Measurements from ENCODE around the gene PTCH2.
A peak's percentile ranks its signal among the peaks of the same experiment; 100 is the strongest.
"Not testable (repeated sequence)": the region's sequence is repeated elsewhere in the genome, so short reads cannot be mapped to it uniquely, and the experiment has no call there.

Gene PTCH2

DNA sequence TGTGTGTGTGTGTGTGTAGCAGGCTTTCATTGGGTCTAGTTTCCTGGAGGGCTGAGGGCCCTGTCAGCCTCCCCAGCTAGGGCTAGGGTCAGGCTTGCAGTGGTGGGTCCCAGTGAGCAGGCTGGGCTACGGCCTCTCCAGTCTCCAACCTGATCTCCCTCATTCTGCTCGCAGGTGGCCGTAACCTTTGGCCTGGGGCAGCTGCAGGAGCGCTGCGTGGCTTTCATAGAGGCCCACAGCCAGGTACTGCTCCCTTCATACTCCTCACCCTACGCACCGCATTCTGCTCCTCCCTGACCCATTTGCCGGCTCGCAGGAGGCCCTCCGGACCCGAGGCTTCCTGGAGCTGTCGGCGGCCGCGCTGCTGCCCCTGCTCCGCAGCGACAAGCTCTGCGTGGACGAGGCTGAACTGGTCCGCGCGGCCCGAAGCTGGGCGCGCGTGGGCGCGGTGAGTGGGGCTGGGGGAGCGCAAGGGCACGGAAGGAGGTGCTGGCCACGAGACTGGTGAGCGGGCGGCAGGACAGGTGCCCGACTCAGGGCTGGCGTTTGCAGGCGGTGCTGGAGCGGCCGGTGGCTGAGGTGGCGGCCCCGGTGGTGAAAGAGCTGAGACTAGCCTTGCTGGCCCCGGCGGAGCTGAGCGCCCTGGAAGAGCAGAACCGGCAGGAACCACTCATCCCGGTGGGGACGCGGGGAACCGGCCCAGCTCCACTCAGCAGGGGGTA is 30.1 kb downstream of the PTCH2 start:
- FAIRE-seq (no peak), DNase-seq (ENCODE audit: insufficient read length) (no peak)
- no peak for TF ChIP-seq TAF1 (IDR thresholded peaks at IDR 0.05; ENCODE audit: borderline replicate concordance, low read depth, low read length)
- no peak for TF ChIP-seq POLR2AphosphoS5 (IDR thresholded peaks at IDR 0.05; ENCODE audit: low read depth, low read length)
- TF ChIP-seq POLR2A (IDR thresholded peaks at IDR 0.05; ENCODE audit: low read depth, low read length): no peak

DNA sequence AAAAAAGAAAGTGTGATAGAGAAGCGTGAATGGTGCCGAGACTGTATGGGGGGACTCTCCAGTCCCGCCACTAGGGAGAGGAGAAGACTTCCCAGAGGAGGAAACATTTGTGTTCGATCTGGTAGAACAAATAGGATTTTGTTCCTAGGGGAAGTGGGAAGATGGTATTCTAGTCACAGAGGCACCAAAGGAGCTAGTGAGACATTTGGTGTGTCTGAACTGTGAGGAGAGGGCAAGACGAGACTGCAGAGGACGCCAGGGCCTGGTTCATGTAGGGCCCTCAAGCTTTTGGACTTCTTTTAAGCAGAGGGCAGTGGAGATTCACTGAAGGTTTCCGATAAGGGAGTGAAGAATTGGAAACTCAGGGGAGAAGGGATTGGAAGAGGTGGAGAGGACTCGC is 31.8 kb downstream of the PTCH2 start:
- DNase-seq (ENCODE audit: insufficient read length) (no peak), FAIRE-seq (no peak)
- no peak for TF ChIP-seq POLR2A (IDR thresholded peaks at IDR 0.05; ENCODE audit: low read depth, low read length)
- TF ChIP-seq POLR2AphosphoS5 (IDR thresholded peaks at IDR 0.05; ENCODE audit: low read depth, low read length): no peak
- TF ChIP-seq TAF1 (IDR thresholded peaks at IDR 0.05; ENCODE audit: borderline replicate concordance, low read depth, low read length): no peak

DNA sequence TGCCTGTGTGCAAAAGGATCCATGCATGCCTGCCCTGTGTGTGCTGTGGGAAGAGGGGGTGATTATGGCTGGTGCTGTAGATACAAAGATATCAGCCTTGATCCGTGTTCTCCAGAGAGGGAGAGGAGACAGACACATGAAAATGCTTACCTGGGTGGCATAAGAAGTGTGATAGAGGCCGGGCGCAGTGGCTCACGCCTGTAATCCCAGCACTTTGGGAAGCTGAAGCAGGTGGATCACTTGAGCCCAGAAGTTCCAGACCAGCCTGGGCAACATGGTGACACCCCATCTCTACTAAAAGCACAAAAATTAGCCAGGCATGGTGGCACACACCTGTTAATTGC is 32.3 kb downstream of the PTCH2 start:
- not testable (repeated sequence) for FAIRE-seq

DNA sequence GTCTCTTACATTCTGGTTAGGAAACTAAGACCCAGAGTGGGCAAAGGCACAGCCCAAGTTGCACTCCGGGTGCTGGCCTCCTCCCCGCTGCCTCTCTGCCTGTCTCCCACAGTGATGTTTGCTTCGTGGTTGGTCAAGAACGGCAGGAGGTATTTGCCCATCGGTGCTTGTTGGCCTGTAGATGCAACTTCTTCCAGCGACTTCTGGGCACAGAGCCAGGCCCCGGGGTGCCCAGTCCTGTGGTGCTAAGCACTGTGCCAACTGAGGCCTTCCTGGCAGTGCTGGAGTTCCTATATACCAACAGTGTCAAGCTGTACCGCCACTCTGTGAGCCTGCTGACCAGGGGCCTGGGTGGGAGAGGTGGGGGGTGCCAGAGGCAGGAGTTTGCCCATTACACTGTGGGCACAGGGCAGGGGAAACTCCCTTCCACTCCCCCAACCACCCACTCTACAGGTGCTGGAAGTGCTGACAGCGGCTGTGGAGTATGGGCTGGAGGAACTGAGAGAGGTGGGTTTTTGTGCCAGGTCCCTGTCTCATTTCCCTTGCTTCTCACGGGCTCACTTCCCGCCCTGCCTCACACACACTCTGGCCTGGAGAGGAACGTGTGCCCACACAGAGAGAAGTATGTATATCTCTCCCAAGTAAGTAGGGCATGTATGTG is 32.8 kb downstream of the PTCH2 start:
- FAIRE-seq (no peak), DNase-seq (ENCODE audit: insufficient read length) (no peak)
- no peak for TF ChIP-seq TAF1 (IDR thresholded peaks at IDR 0.05; ENCODE audit: borderline replicate concordance, low read depth, low read length)
- TF ChIP-seq POLR2AphosphoS5 (IDR thresholded peaks at IDR 0.05; ENCODE audit: low read depth, low read length): no peak
- TF ChIP-seq POLR2A (IDR thresholded peaks at IDR 0.05; ENCODE audit: low read depth, low read length): no peak

More for the DNA sequence above, 32.3 kb downstream of the PTCH2 start:
- not testable (repeated sequence) for DNase-seq (ENCODE audit: insufficient read length)

DNA sequence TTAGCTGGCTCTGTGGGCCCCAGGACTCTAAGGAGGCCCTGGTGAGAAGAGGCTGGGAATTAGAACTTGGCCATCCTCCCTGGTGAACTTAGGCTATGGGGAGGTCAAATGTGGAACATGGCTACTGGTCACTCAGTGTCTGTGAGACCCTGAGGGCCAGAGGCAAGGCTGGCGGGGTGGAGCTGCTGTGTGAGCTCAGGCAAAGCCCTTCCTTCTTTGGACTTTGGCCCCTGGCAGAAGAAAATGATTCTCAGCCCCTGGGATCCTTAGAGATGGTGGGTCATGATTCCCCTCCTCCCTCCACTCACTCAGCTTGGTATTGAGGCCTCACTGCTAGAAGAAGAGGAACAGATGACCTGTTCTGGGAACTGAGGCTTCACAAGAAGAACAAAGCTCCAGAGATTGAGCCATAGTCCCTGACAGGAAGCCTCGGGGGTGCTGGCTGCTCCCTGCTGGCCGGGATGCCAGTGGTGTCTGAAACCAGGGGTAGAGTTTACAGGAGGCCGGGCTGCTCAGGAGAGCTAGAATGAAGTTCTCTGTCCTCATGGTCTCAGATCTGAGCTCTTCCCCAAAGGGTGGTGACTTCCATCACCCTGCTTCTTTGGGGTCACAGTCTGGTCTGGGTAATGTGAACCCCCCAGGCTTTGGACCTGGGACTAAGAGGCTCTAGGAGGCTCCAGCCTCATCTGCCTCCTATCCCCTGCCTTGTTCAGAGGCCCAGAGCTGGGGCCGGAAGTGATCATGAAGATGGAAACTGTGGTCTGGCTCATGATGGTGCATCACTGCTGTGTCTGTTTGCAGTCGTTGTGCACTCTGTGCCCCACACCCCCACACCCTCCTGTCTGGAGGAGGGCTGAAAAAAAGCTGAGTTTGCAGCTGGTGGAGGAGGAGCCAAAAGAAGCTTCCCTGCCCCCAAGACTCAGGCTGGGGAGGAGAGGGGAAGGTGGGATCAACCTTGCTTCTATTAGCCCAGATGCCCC is 33.8 kb downstream of the PTCH2 start:
- FAIRE-seq (peak; percentile 98), DNase-seq (ENCODE audit: insufficient read length) (peak; percentile 68)
- peak; percentile 80 for TF ChIP-seq POLR2AphosphoS5 (IDR thresholded peaks at IDR 0.05; ENCODE audit: low read depth, low read length)
- peak; percentile 72; the same call in 1 of the 2 replicates for TF ChIP-seq TAF1 (IDR thresholded peaks at IDR 0.05; ENCODE audit: borderline replicate concordance, low read depth, low read length)
- peak; percentile 67 for TF ChIP-seq POLR2A (IDR thresholded peaks at IDR 0.05; ENCODE audit: low read depth, low read length)

DNA sequence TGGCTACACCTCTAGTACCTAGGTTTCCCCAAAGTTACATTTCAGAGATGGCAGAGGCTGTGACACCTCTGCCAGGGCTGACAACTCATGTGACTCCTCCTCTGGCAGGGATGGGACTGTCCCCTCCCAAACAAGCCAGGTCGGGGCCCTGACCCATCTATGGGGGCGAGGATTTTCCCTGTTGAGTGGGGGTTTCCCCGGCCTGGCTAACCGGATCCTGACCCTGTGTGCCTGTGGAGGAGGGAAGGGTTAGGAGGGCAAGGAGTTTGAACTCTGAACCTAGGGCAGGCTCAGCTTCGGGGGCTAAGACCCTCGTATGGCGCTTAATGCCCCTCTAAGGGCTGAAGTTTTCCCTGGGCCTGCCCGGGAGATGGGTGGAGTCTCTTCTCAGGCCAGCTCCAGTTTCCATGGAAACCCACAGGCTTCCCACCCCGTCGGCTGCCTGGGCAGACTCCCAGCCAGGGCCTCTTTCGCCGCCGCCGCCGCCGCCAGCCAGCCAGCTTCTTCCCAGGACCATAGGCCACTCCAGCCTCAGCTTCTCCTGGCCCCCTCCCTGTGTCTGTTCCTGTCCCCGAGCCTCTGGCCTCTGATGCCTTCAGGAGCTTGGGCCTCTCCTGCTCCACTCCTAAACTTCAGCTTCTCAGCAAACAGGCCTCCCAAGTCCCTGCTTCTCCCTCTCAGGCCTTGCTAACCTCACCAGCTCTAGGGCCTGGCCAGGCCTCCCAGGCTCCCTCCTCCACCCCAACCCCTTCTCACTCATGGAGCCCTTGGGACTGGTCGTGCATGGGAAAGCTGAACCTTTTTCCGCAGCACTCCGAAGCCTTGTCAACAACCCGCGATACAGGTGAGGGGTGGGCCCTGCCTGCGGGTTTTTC is 34.8 kb downstream of the PTCH2 start, which contains the start of gene BTBD19:
BTBD19 (plus strand) TSS at position 461 of the 875 bp plus-strand sequence; CDS start at position 759, 298 bp downstream.
- TF ChIP-seq POLR2A (IDR thresholded peaks at IDR 0.05; ENCODE audit: low read depth, low read length): no peak; the same call in 1 of the 2 replicates
- TF ChIP-seq POLR2AphosphoS5 (IDR thresholded peaks at IDR 0.05; ENCODE audit: low read depth, low read length): no peak
- no peak for TF ChIP-seq TAF1 (IDR thresholded peaks at IDR 0.05; ENCODE audit: borderline replicate concordance, low read depth, low read length)
- peak; percentile 97 for FAIRE-seq
- DNase-seq (ENCODE audit: insufficient read length): no peak

DNA sequence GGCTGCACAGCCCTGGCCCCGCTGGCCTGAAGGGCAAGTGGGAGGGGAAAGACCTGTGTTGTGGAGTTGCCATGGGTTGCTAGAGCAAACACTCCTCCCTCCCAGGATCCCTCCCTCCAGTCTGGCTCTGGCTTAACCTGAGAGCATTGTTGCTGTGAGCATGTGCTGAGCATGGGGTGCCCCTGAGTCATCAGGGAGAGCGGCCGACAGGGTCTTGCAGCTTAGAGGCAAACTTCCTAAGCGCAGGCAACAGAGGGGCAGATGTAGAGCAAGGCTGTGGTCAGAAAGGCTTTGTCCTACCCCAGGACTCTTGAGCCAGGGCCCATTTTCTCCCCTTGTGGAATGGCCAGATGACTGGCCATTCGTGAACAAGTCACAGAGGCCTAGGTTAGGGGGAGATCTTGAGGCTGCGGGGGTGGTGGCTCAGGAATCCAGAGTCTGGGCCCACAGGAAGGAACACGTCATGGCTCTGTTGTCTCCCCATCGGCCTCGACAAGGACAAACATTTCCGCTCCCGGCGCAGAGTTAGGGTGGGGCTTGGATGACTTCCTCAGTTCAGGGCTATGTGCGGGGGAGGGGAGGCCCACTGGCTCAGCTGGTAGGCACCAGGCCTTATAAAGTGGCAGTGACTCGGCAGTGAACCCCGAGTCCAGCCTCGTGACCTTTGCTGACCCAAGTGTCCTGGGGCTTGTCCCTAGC is 35.5 kb downstream of the PTCH2 start:
- DNase-seq (ENCODE audit: insufficient read length): peak; percentile 65
- FAIRE-seq: no peak
- TF ChIP-seq POLR2AphosphoS5 (IDR thresholded peaks at IDR 0.05; ENCODE audit: low read depth, low read length) (peak; percentile 80), POLR2A (IDR thresholded peaks at IDR 0.05; ENCODE audit: low read depth, low read length) (peak; percentile 53; the same call in 1 of the 2 replicates), TAF1 (IDR thresholded peaks at IDR 0.05; ENCODE audit: borderline replicate concordance, low read depth, low read length) (no peak)

DNA sequence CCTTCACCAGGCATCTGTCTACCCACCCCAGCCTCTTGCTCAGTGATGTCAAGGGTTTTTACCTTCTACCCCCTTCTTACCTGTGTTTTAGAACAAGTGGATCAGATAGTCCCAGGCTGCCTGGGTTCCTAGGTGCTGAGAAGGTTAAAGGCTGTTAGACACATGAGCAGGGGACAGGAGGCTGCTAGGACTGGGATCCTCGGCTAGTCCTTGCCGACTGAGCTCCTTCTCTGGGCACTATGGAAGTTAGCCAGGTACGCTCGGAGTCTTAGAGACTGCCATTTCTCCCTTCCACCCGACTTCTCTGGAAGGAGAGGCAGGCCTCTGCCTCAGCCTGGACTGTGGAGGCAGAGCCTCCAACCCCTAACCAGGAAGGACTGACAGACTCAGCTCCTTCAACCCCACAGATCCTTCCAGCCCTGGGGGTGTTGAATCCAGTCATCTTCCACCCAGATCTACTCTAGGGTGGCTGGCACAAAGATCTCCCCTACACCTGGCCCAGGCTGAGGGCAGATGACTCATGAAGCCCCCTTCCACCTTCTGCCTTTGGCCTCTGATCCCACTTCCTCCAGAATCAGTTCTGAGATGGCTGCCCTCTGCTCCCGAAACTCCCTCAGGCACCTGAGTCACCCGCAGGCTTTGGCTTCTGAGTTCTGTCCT is 36.2 kb downstream of the PTCH2 start, which contains the start of gene DYNLT4:
DYNLT4 (minus strand) TSS at position 648 of the 660 bp plus-strand sequence. CDS start 683 bp downstream, outside the sequence.
- TF ChIP-seq POLR2AphosphoS5 (IDR thresholded peaks at IDR 0.05; ENCODE audit: low read depth, low read length) (no peak), POLR2A (IDR thresholded peaks at IDR 0.05; ENCODE audit: low read depth, low read length) (no peak), TAF1 (IDR thresholded peaks at IDR 0.05; ENCODE audit: borderline replicate concordance, low read depth, low read length) (no peak)
- DNase-seq (ENCODE audit: insufficient read length): no peak
- peak; percentile 50 for FAIRE-seq

DNA sequence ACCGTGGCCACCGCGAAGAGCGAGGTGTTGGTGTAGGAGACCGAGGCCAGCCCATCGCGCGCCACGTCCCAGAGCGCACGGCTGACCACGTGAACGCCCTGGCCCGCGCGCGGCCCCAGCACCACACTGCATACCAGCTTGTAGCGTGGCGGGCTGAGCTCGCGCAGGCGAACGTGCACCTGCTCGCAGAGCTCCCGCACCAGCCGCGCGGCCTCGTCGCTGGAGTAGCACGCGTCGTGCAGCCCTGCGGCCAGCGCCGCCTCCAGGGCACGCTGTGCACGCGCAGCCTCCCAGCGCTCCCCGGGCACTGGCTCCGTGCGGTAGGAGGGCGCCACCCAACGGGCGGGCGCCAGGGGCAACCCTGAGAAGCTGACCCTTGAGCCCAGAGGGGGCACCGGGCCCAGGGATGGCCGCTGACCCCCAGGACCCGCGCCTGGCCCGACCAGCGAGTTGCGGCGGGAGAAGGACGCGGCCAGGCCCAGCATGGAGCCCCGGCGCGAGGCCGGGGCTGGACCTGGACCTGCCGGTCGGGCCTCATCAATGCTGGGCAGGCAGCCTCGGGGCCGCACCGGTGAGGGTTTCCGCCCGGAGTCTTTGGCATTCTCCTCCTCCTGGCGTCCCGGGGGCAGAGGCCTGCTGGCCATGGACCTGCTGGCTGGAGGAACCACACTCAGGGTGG is 36.9 kb downstream of the PTCH2 start:
- DNase-seq (ENCODE audit: insufficient read length) (no peak), FAIRE-seq (no peak)
- TF ChIP-seq TAF1 (IDR thresholded peaks at IDR 0.05; ENCODE audit: borderline replicate concordance, low read depth, low read length) (no peak), POLR2A (IDR thresholded peaks at IDR 0.05; ENCODE audit: low read depth, low read length) (no peak), POLR2AphosphoS5 (IDR thresholded peaks at IDR 0.05; ENCODE audit: low read depth, low read length) (peak; percentile 34; the same call in 1 of the 2 replicates)

All from GM12892 (cell line).